ENCODE data around the gene THAP6.

THAP6 gene

GRCh38 chr4:75547647-75548387 is 33.5 kb downstream of the THAP6 start:
- Histone ChIP-seq H3K4me1 (ENCODE audit: insufficient read depth, low read length, poor library complexity, severe bottlenecking) (no peaks in the 10 kb centered on the region), H3K9me3 (ENCODE audit: insufficient read depth, low read depth, low read length) (no peaks in the 10 kb centered on the region), H3K36me3 (ENCODE audit: insufficient read depth, low read length) (no peaks in the 10 kb centered on the region), H3K9ac (ENCODE audit: low read depth, low read length, poor library complexity, severe bottlenecking) (no peak overlapping the region), H3F3A (ENCODE audit: low read depth) (no peaks in the 10 kb centered on the region), H3K4me2 (ENCODE audit: low read depth, low read length, poor library complexity, severe bottlenecking) (no peak overlapping the region), H3K4me3 (ENCODE audit: low read length, poor library complexity, severe bottlenecking) (no peak overlapping the region), H4K20me1 (ENCODE audit: insufficient read depth, low read length, poor library complexity, severe bottlenecking) (no peaks in the 10 kb centered on the region), H2AFZ (ENCODE audit: low read length) (no peak overlapping the region), H3K27me3 (ENCODE audit: insufficient read depth, low read length, poor library complexity, severe bottlenecking) (no peaks in the 10 kb centered on the region), H3K9me2 (replicated peaks; ENCODE audit: low read depth, low read length) (no peaks in the 10 kb centered on the region), H3K79me2 (ENCODE audit: insufficient read depth, low read length) (no peaks in the 10 kb centered on the region)
- TF ChIP-seq CTCF (conservative IDR thresholded peaks at IDR 0.05; ENCODE audit: low read length) (no peak), EZH2phosphoT487 (IDR thresholded peaks at IDR 0.05; ENCODE audit: borderline replicate concordance) (no peak)

- Histone ChIP-seq H3K9me3 (ENCODE audit: insufficient read depth, low read depth, low read length) (no peaks in the 10 kb centered on the region), H3K4me3 (ENCODE audit: low read length, poor library complexity, severe bottlenecking) (no peak overlapping the region), H3K9ac (ENCODE audit: low read depth, low read length, poor library complexity, severe bottlenecking) (no peak overlapping the region), H3F3A (ENCODE audit: low read depth) (no peaks in the 10 kb centered on the region), H2AFZ (ENCODE audit: low read length) (no peak overlapping the region), H3K36me3 (ENCODE audit: insufficient read depth, low read length) (no peaks in the 10 kb centered on the region), H3K9me2 (replicated peaks; ENCODE audit: low read depth, low read length) (no peaks in the 10 kb centered on the region), H3K79me2 (ENCODE audit: insufficient read depth, low read length) (no peaks in the 10 kb centered on the region), H3K4me2 (ENCODE audit: low read depth, low read length, poor library complexity, severe bottlenecking) (no peak overlapping the region), H4K20me1 (ENCODE audit: insufficient read depth, low read length, poor library complexity, severe bottlenecking) (no peaks in the 10 kb centered on the region), H3K4me1 (ENCODE audit: insufficient read depth, low read length, poor library complexity, severe bottlenecking) (no peaks in the 10 kb centered on the region), H3K27me3 (ENCODE audit: insufficient read depth, low read length, poor library complexity, severe bottlenecking) (no peaks in the 10 kb centered on the region)
- TF ChIP-seq CTCF (conservative IDR thresholded peaks at IDR 0.05; ENCODE audit: low read length) (no peak), EZH2phosphoT487 (IDR thresholded peaks at IDR 0.05; ENCODE audit: borderline replicate concordance) (no peak)
These were observed 34.7 kb downstream of the THAP6 start for GRCh38 chr4:75549019-75549418.

- Histone ChIP-seq H3F3A (ENCODE audit: low read depth) (no peaks in the 10 kb centered on the region), H3K9me3 (ENCODE audit: insufficient read depth, low read depth, low read length) (no peaks in the 10 kb centered on the region), H3K4me2 (ENCODE audit: low read depth, low read length, poor library complexity, severe bottlenecking) (no peak overlapping the region), H2AFZ (ENCODE audit: low read length) (no peak overlapping the region), H3K36me3 (ENCODE audit: insufficient read depth, low read length) (no peaks in the 10 kb centered on the region), H3K4me3 (ENCODE audit: low read length, poor library complexity, severe bottlenecking) (no peak overlapping the region), H3K4me1 (ENCODE audit: insufficient read depth, low read length, poor library complexity, severe bottlenecking) (no peaks in the 10 kb centered on the region), H3K27me3 (ENCODE audit: insufficient read depth, low read length, poor library complexity, severe bottlenecking) (no peaks in the 10 kb centered on the region), H4K20me1 (ENCODE audit: insufficient read depth, low read length, poor library complexity, severe bottlenecking) (no peaks in the 10 kb centered on the region), H3K9me2 (replicated peaks; ENCODE audit: low read depth, low read length) (no peaks in the 10 kb centered on the region), H3K79me2 (ENCODE audit: insufficient read depth, low read length) (no peaks in the 10 kb centered on the region), H3K9ac (ENCODE audit: low read depth, low read length, poor library complexity, severe bottlenecking) (no peak overlapping the region)
- no peak for TF ChIP-seq CTCF (conservative IDR thresholded peaks at IDR 0.05; ENCODE audit: low read length)
These were observed 38.2 kb downstream of the THAP6 start for GRCh38 chr4:75552452-75552851.
